ENCODE results near the gene TPRX1.
"Not testable (repeated sequence)": the region's sequence is repeated elsewhere in the genome, so short reads cannot be mapped to it uniquely, and the experiment has no call there.

The TPRX1 gene

GRCh38 chr19:47801270-47801669, 3.1 kb downstream of the TPRX1 start:
- DNase-seq, result no peak

GRCh38 chr19:47798904-47799266, 5.5 kb downstream of the TPRX1 start:
- no peak for DNase-seq

GRCh38 chr19:47797996-47798903, 6.1 kb downstream of the TPRX1 start:
- DNase-seq, result no peak

GRCh38 chr19:47796785-47797184, 7.6 kb downstream of the TPRX1 start:
- DNase-seq, result no peak

- no peak for DNase-seq
Measured at GRCh38 chr19:47794526-47794925, 9.8 kb downstream of the TPRX1 start.

- no peak for DNase-seq
Measured at GRCh38 chr19:47792616-47793015, 11.7 kb downstream of the TPRX1 start.

- DNase-seq, result no peak
Measured at GRCh38 chr19:47790398-47790814, 13.9 kb downstream of the TPRX1 start.

GRCh38 chr19:47789811-47790210, 14.5 kb downstream of the TPRX1 start:
- not testable (repeated sequence) for DNase-seq

- DNase-seq, result not testable (repeated sequence)
Measured at GRCh38 chr19:47787307-47787706, 17.0 kb downstream of the TPRX1 start.

- DNase-seq, result no peak
Measured at GRCh38 chr19:47786566-47786965, 17.8 kb downstream of the TPRX1 start.

- DNase-seq, result no peak
Measured at GRCh38 chr19:47781590-47782262, 22.6 kb downstream of the TPRX1 start.

- no peak for DNase-seq
Measured at GRCh38 chr19:47780215-47780551, 24.2 kb downstream of the TPRX1 start.

- DNase-seq, result no peak
Measured at GRCh38 chr19:47779524-47780214, 24.7 kb downstream of the TPRX1 start.

- no peak for DNase-seq
Measured at GRCh38 chr19:47778954-47779351, 25.4 kb downstream of the TPRX1 start.

GRCh38 chr19:47778049-47778953, 26.1 kb downstream of the TPRX1 start, which contains the start of gene SELENOW:
TSS of gene SELENOW (plus strand) at chr19:47778703. CDS start at chr19:47778786, 83 bp downstream.
- DNase-seq, result peak; percentile 77

GRCh38 chr19:47777245-47778048, 26.9 kb downstream of the TPRX1 start:
- not testable (repeated sequence) for DNase-seq

GRCh38 chr19:47776568-47776967, 27.8 kb downstream of the TPRX1 start:
- DNase-seq, result no peak

GRCh38 chr19:47771291-47771690, 33.1 kb downstream of the TPRX1 start:
- not testable (repeated sequence) for DNase-seq

- no peak for DNase-seq
Measured at GRCh38 chr19:47769534-47769933, 34.8 kb downstream of the TPRX1 start.

GRCh38 chr19:47768604-47769003, 35.7 kb downstream of the TPRX1 start:
- DNase-seq, result no peak

GRCh38 chr19:47767349-47767748, 37.0 kb downstream of the TPRX1 start:
- DNase-seq, result no peak

GRCh38 chr19:47766670-47767069, 37.7 kb downstream of the TPRX1 start:
- DNase-seq, result no peak
